Ectodermal cell (in vitro differentiated cells): ENCODE measurements around the gene ADORA1.

ENCODE experiments used
- H3K27ac ChIP-seq: 2 replicates; pipeline ENCODE4 v1.7.0; 2013; ENCODE audit warnings: mild to moderate bottlenecking, low read depth, low read length; ENCODE audit not compliant: insufficient read depth, poor library complexity, severe bottlenecking
- H3K27me3 ChIP-seq: 2 replicates; pipeline ENCODE4 v1.7.0; 2013; ENCODE audit warnings: mild to moderate bottlenecking, low read length; ENCODE audit not compliant: insufficient read depth, control insufficient read depth, poor library complexity, severe bottlenecking
- H3K36me3 ChIP-seq: one replicate; pipeline ENCODE4 v1.7.0; 2013; ENCODE audit warnings: low read length; ENCODE audit not compliant: control insufficient read depth, insufficient read depth
- H3K4me1 ChIP-seq: one replicate; pipeline ENCODE4 v1.7.0; 2013; ENCODE audit warnings: low read length; ENCODE audit not compliant: control insufficient read depth, insufficient read depth
- H3K4me3 ChIP-seq: 2 replicates; pipeline ENCODE4 v1.7.0; 2013; ENCODE audit warnings: low read depth, low read length, control low read depth; ENCODE audit not compliant: insufficient read depth
- H3K9me3 ChIP-seq: 2 replicates; pipeline ENCODE4 v1.7.0; 2013; ENCODE audit warnings: mild to moderate bottlenecking, low read length, moderate library complexity; ENCODE audit not compliant: control insufficient read depth
- WGBS, 2 experiments: methylation state at CpG; one replicate each; pipeline ENCODE4 v1.1.7; 2013; ENCODE audit warnings: missing lambda C conversion rate in 2 of 2; 5-methylcytosine and 5-hydroxymethylcytosine counted together

Gene ADORA1

GRCh38 chr1:203161703-203162102 lies 34.2 kb downstream of the ADORA1 start:
- no peak overlapping the region for H3K27ac ChIP-seq
- WGBS, 2 experiments = 93 to 94% methylated on average over 11 of the region's 11 CpGs
- no peaks in the 10 kb centered on the region for H3K36me3 ChIP-seq
- H3K9me3 ChIP-seq = no peaks in the 10 kb centered on the region
- H3K4me1 ChIP-seq = peaks cover 11% of the 10 kb centered on the region
- H3K27me3 ChIP-seq = no peaks in the 10 kb centered on the region
- no peak overlapping the region for H3K4me3 ChIP-seq

GRCh38 chr1:203162403-203162802 lies 34.9 kb downstream of the ADORA1 start:
- Histone ChIP-seq H3K36me3 (no peaks in the 10 kb centered on the region), H3K27ac (no peak overlapping the region), H3K4me3 (no peak overlapping the region), H3K27me3 (no peaks in the 10 kb centered on the region), H3K9me3 (no peaks in the 10 kb centered on the region), H3K4me1 (peaks cover 11% of the 10 kb centered on the region)
- WGBS, 2 experiments = 84 to 100% methylated on average over 1 of the region's 1 CpG

GRCh38 chr1:203163891-203164635 lies 36.5 kb downstream of the ADORA1 start:
- H3K9me3 ChIP-seq = no peaks in the 10 kb centered on the region
- H3K27ac ChIP-seq = no peak overlapping the region
- H3K4me3 ChIP-seq = no peak overlapping the region
- WGBS, 2 experiments = 91 to 96% methylated on average over 7 of the region's 7 CpGs
- no peaks in the 10 kb centered on the region for H3K36me3 ChIP-seq
- peaks cover 7% of the 10 kb centered on the region for H3K4me1 ChIP-seq
- no peaks in the 10 kb centered on the region for H3K27me3 ChIP-seq

GRCh38 chr1:203165101-203165799 lies 37.7 kb downstream of the ADORA1 start:
- WGBS, 2 experiments = 95 to 96% methylated on average over 28 of the region's 28 CpGs
- Histone ChIP-seq H3K9me3 (no peaks in the 10 kb centered on the region), H3K4me1 (no peaks in the 10 kb centered on the region), H3K4me3 (no peak overlapping the region), H3K27ac (no peak overlapping the region), H3K36me3 (no peaks in the 10 kb centered on the region), H3K27me3 (no peaks in the 10 kb centered on the region)

- 94 to 97% methylated on average over 8 of the region's 8 CpGs for WGBS, 2 experiments
- Histone ChIP-seq H3K27me3 (no peaks in the 10 kb centered on the region), H3K9me3 (no peaks in the 10 kb centered on the region), H3K36me3 (no peaks in the 10 kb centered on the region), H3K27ac (no peak overlapping the region), H3K4me1 (no peaks in the 10 kb centered on the region), H3K4me3 (no peak overlapping the region)
These were observed 38.3 kb downstream of the ADORA1 start for GRCh38 chr1:203165800-203166161.

DNA sequence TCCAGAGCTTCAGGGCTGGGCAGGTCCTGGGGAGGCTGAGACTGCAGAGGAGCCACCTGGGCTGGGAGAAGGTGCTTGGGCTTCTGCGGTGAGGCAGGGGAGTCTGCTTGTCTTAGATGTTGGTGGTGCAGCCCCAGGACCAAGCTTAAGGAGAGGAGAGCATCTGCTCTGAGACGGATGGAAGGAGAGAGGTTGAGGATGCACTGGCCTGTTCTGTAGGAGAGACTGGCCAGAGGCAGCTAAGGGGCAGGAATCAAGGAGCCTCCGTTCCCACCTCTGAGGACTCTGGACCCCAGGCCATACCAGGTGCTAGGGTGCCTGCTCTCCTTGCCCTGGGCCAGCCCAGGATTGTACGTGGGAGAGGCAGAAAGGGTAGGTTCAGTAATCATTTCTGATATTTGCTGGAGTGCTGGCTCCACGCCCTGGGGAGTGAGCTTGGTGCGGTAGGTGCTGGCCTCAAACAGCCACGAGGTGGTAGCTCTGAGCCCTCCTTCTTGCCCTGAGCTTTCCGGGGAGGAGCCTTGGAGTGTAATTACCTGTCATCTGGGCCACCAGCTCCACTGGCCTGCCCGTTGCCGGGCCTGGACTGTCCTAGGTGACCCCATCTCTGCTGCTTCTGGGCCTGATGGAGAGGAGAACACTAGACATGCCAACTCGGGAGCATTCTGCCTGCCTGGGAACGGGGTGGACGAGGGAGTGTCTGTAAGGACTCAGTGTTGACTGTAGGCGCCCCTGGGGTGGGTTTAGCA lies 38.8 kb downstream of the ADORA1 start:
- no peak overlapping the region for H3K27ac ChIP-seq
- 84 to 87% methylated on average over 14 of the region's 14 CpGs for WGBS, 2 experiments
- no peaks in the 10 kb centered on the region for H3K36me3 ChIP-seq
- H3K27me3 ChIP-seq = no peaks in the 10 kb centered on the region
- H3K4me1 ChIP-seq = no peaks in the 10 kb centered on the region
- H3K9me3 ChIP-seq = no peaks in the 10 kb centered on the region
- H3K4me3 ChIP-seq = no peak overlapping the region

- Histone ChIP-seq H3K27me3 (no peaks in the 10 kb centered on the region), H3K27ac (no peak overlapping the region)
- 90% methylated on average over 23 of the region's 23 CpGs for WGBS, 2 experiments
These were observed 39.7 kb downstream of the ADORA1 start for GRCh38 chr1:203167026-203167912.

GRCh38 chr1:203167913-203168200 lies 40.3 kb downstream of the ADORA1 start:
- Histone ChIP-seq H3K9me3 (no peaks in the 10 kb centered on the region), H3K27ac (no peak overlapping the region), H3K27me3 (no peaks in the 10 kb centered on the region), H3K4me1 (peaks cover 5% of the 10 kb centered on the region), H3K4me3 (no peak overlapping the region), H3K36me3 (no peaks in the 10 kb centered on the region)
- WGBS, 2 experiments = 93 to 96% methylated on average over 5 of the region's 5 CpGs

More at GRCh38 chr1:203167026-203167912, 39.7 kb downstream of the ADORA1 start:
- H3K4me1 ChIP-seq = no peaks in the 10 kb centered on the region
- no peaks in the 10 kb centered on the region for H3K9me3 ChIP-seq
- no peaks in the 10 kb centered on the region for H3K36me3 ChIP-seq
- H3K4me3 ChIP-seq = no peak overlapping the region

DNA sequence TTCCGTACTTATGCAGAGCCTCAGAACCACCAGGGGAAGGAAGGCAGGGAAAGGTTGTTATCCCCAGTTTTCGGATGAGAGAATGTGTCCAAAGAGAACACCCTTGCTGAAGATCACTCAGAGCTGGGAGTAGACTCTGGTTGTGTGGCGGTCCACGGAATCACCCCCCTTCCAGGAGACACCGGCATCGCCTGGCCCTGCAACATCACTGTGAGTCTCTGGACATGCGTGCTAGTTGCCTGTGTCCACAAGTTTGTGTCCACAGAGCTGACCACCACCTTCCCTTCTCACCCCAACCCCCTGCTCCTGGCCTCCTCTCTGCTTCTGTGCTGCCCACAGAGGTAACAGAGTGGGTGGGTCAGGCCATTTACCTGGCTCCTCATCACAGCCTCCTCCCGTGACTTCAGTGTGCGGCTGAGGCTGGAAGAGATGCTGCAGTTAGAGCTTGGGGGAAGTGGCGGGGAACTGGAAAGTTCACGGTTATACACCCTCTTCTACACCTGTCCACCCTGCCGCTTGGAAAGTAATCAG lies 40.8 kb downstream of the ADORA1 start:
- Histone ChIP-seq H3K4me3 (no peak overlapping the region), H3K27me3 (no peaks in the 10 kb centered on the region), H3K9me3 (no peaks in the 10 kb centered on the region), H3K4me1 (peaks cover 9% of the 10 kb centered on the region), H3K27ac (no peak overlapping the region), H3K36me3 (no peaks in the 10 kb centered on the region)
- 95 to 96% methylated on average over 12 of the region's 12 CpGs for WGBS, 2 experiments
